CD14-positive monocyte (primary cell): ENCODE data around the gene MEA1. TPM values are rescaled to one million over a fixed set of nuclear protein-coding genes. Genes with fewer than 3 reads are reported as not detected.

Source experiments
- DNase-seq, 3 donors: peaks; one replicate each; pipeline ENCODE4 v3.0.0-alpha.2; 2011 to 2022
- H2AFZ ChIP-seq: 2 replicates; pipeline ENCODE4 v1.6.0; 2012; ENCODE audit warnings: mild to moderate bottlenecking, low read depth, low read length, inconsistent platforms; ENCODE audit not compliant: insufficient read depth, poor library complexity, severe bottlenecking
- H3K27ac ChIP-seq, 2 donors: 1 replicate in 1 of 2; 2 replicates in 1 of 2; pipeline ENCODE4 v1.5.1; 2012 to 2013; ENCODE audit warnings: low read length in 2 of 2, control low read depth in 1 of 2, inconsistent platforms in 1 of 2, low read depth in 1 of 2, mild to moderate bottlenecking in 1 of 2
- H3K27me3 ChIP-seq, 2 donors: one replicate each; pipeline versions ENCODE4 v1.6.0 to v1.6.1; 2011 to 2013; ENCODE audit warnings: low read length in 2 of 2; ENCODE audit not compliant: control insufficient read depth in 2 of 2, insufficient read depth in 2 of 2
- H3K36me3 ChIP-seq, 2 donors: replicated peaks in 1 of 2; 1 replicate in 1 of 2; 2 replicates in 1 of 2; pipeline versions ENCODE4 v1.5.1 to v1.6.1; 2012 to 2013; ENCODE audit warnings: low read length in 2 of 2, control low read depth in 1 of 2, inconsistent platforms in 1 of 2, mild to moderate bottlenecking in 1 of 2; ENCODE audit not compliant: insufficient read depth in 2 of 2, control insufficient read depth in 1 of 2
- H3K4me1 ChIP-seq, 2 donors: 1 replicate in 1 of 2; 2 replicates in 1 of 2; pipeline versions ENCODE4 v1.5.1 to v1.6.1; 2012 to 2013; ENCODE audit warnings: low read length in 2 of 2, control low read depth in 1 of 2, inconsistent platforms in 1 of 2, mild to moderate bottlenecking in 1 of 2, moderate library complexity in 1 of 2; ENCODE audit not compliant: insufficient read depth in 2 of 2, control insufficient read depth in 1 of 2
- H3K4me2 ChIP-seq: replicated peaks from 2 replicates; pipeline ENCODE3; 2012; ENCODE audit warnings: low read length, moderate library complexity, mild to moderate bottlenecking; ENCODE audit not compliant: poor library complexity, severe bottlenecking; ENCODE audit errors: extremely low read depth
- H3K4me3 ChIP-seq, 3 experiments: fragments of 200-600 bp in 1 of 3; sonication (generic) in 1 of 3; replicated peaks in 1 of 3; 1 replicate in 2 of 3; 2 replicates in 1 of 3; pipeline ENCODE4 v1.5.1; 2011 to 2013; ENCODE audit warnings: low read length in 3 of 3, mild to moderate bottlenecking in 3 of 3, control low read depth in 2 of 3, low read depth in 2 of 3, inconsistent platforms in 1 of 3, moderate library complexity in 1 of 3
- H3K79me2 ChIP-seq: 2 replicates; pipeline ENCODE4 v1.6.0; 2012; ENCODE audit warnings: mild to moderate bottlenecking, control low read depth, inconsistent platforms, low read length, moderate library complexity; ENCODE audit not compliant: insufficient read depth
- H3K9ac ChIP-seq: 2 replicates; pipeline ENCODE4 v1.6.0; 2017; ENCODE audit warnings: low read length, mild to moderate bottlenecking; ENCODE audit not compliant: insufficient read depth, poor library complexity, severe bottlenecking
- H3K9me3 ChIP-seq, 2 donors: replicated peaks in 1 of 2; 1 replicate in 1 of 2; 2 replicates in 1 of 2; pipeline versions ENCODE4 v1.5.1 to v1.6.1; 2012 to 2013; ENCODE audit warnings: low read length in 2 of 2, control low read depth in 1 of 2; ENCODE audit not compliant: control insufficient read depth in 1 of 2, insufficient read depth in 1 of 2
- H4K20me1 ChIP-seq: 2 replicates; pipeline ENCODE4 v1.6.0; 2012; ENCODE audit warnings: mild to moderate bottlenecking, low read length, control low read depth, moderate library complexity; ENCODE audit not compliant: insufficient read depth
- H3K27ac Mint-ChIP-seq, 7 donors: one replicate each; pipeline ENCODE4 v1.8.0; 2020; ENCODE audit warnings: mild to moderate bottlenecking in 7 of 7, mixed read lengths in 7 of 7, moderate library complexity in 6 of 7, inconsistent platforms in 2 of 7
- H3K27me3 Mint-ChIP-seq, 3 donors: one replicate each; pipeline ENCODE4 v1.8.0; 2021 to 2022; ENCODE audit warnings: low read depth in 3 of 3, mild to moderate bottlenecking in 3 of 3, mixed read lengths in 3 of 3, moderate library complexity in 3 of 3, inconsistent platforms in 1 of 3
- H3K36me3 Mint-ChIP-seq, 2 donors: one replicate each; pipeline ENCODE4 v1.8.0; 2020; ENCODE audit warnings: mixed read lengths in 2 of 2, inconsistent platforms in 1 of 2, mild to moderate bottlenecking in 1 of 2
- H3K4me1 Mint-ChIP-seq: one replicate; pipeline ENCODE4 v1.8.0; 2020; ENCODE audit warnings: mild to moderate bottlenecking, mixed read lengths
- H3K4me3 Mint-ChIP-seq, 2 donors: one replicate each; pipeline ENCODE4 v1.8.0; 2020; ENCODE audit warnings: mild to moderate bottlenecking in 2 of 2, mixed read lengths in 2 of 2, moderate library complexity in 1 of 2
- H3K9me3 Mint-ChIP-seq, 7 donors: one replicate each; pipeline ENCODE4 v1.8.0; 2020 to 2022; ENCODE audit warnings: mixed read lengths in 7 of 7, mild to moderate bottlenecking in 6 of 7, moderate library complexity in 6 of 7, inconsistent platforms in 2 of 7
- WGBS: methylation state at CpG from one replicate; pipeline ENCODE4 v1.1.5; 2013; ENCODE audit warnings: missing lambda C conversion rate; ENCODE audit not compliant: insufficient coverage; 5-methylcytosine and 5-hydroxymethylcytosine counted together
- intact Hi-C, 2 donors: fragments of 100-400 bp; cut with micrococcal nuclease; formaldehyde crosslinking; loops; one replicate each; pipeline versions ENCODE4 v1.15.0 to v1.15.1; 2023
- polyA minus RNA-seq: library from RNA; depleted of rRNA, polyadenylated mRNA; stranded (reverse); fragments of >200 nt; gene quantifications from 2 replicates; pipeline ENCODE4 v1.2.3, GENCODE V29; 2012
- polyA plus RNA-seq, 3 donors: library from polyadenylated mRNA; depleted of rRNA in 1 of 3; unstranded in 2 of 3; stranded (reverse) in 1 of 3; fragments of 300-500 nt in 2 of 3; fragments of >200 nt in 1 of 3; fragmentation: Illumina TruSeq in 2 of 3; gene quantifications; 1 replicate in 2 of 3; 2 replicates in 1 of 3; pipeline ENCODE4 v1.2.3, GENCODE V29; 2012 to 2021
- total RNA-seq, 12 experiments: library from RNA in 1 of 12; stranded (reverse) in 1 of 12; fragments of 120-200 nt in 1 of 12; gene quantifications; one replicate each; pipeline ENCODE4 v1.2.4 and lab custom pipeline; 2013 to 2026; ENCODE audit warnings: mixed read lengths in 6 of 12, inconsistent platforms in 1 of 12
- TF ChIP-seq, protein P1 (sequence below): fragments of 200-600 bp; IDR thresholded peaks from one replicate; pipeline ENCODE4 v1.8.0; 2022; ENCODE audit warnings: antibody characterized with exemption, mild to moderate bottlenecking

Gene MEA1
- 62.0 TPM for total RNA-seq (2013)
- polyA plus RNA-seq = 10 to 100 TPM; 31.0 to 59.6 (median 58.8) TPM
- 18.4 and 33.1 TPM in 2 replicates for polyA minus RNA-seq
- total RNA-seq (lab: John Stamatoyannopoulos, UW) = 4.9 to 19.4 (median 11.3) reads per million in 11 experiments

DNA sequence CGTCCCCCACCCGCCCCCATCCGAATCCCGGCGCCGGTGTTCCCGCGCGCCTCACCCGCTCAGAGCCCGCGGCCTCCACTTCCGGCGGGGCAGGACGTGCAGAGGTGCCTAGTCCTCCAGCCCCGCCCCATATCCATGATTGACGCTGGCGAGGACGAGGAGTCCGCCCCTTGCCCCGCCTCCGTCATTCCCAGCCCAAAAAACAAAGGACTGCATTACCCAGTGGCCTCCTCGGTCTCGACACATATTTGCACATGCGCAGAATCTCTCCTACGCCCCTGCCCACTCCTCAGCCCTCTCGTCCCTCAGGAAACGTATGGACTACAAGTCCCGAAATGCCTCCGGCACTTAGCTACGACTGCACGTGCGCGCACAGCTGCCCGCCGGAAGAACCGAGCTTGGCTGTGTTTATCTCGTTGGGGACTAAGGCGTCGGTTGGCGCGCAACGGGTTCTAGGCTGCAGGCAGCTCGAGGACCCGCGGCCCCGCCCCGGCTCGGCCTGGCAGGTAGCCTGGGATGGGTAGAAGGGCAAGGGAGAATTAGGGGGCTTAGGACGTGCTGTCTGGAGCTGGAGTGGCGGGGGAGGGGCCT lies at the start of gene MEA1, which contains the start of gene KLHDC3:
TSS of gene MEA1 (minus strand) at position 104 of the 591 bp plus-strand sequence. CDS start 133 bp downstream, outside the sequence.
TSS of gene KLHDC3 (plus strand) at position 407 of the 591 bp plus-strand sequence. CDS start 2,944 bp downstream, outside the sequence.
- Mint-ChIP-seq H3K4me1 (peaks cover 39% of the 10 kb centered on the region), H3K36me3 (peaks cover 47 to 53% of the 10 kb centered on the region in 2 donors), H3K27me3 (peaks cover 0 to 3% (median 3%) of the 10 kb centered on the region in 3 donors), H3K9me3 (no peaks in the 10 kb centered on the region), H3K4me3 (peak within 1 kb of the TSS; percentile 91 to 98), H3K27ac (peak within 1 kb of the TSS; percentile 80 to 95 (median 91))
- Histone ChIP-seq H2AFZ (peak within 1 kb of the TSS; percentile 92), H4K20me1 (peaks cover 44% of the 10 kb centered on the region), H3K36me3 (peaks cover 54 to 55% of the 10 kb centered on the region in 2 donors), H3K27ac (peak within 1 kb of the TSS in 1 of 2 donors; percentile 71), H3K4me3 (peak within 1 kb of the TSS; percentile 69 to 96 (median 73)), H3K9me3 (no peaks in the 10 kb centered on the region), H3K4me2 (peak within 1 kb of the TSS; percentile 96), H3K9ac (peak within 1 kb of the TSS; percentile 71), H3K4me1 (peaks cover 38 to 41% of the 10 kb centered on the region in 2 donors), H3K79me2 (peaks cover 59% of the 10 kb centered on the region), H3K27me3 (no peaks in the 10 kb centered on the region)
- intact Hi-C loops = loop anchor here (2.0 to 10.0 kb wide), 4 partner anchors 37 to 501 kb away; partner anchors contain the start of genes KLC4 (in 2 of the 2), MRPL2 (in 2 of the 2), PEX6 (in 2 of the 2) and LRRC73 (in 1 of the 2)
- under 1% methylated on average over 47 of the region's 51 CpGs for WGBS
- TF ChIP-seq, protein P1, sequence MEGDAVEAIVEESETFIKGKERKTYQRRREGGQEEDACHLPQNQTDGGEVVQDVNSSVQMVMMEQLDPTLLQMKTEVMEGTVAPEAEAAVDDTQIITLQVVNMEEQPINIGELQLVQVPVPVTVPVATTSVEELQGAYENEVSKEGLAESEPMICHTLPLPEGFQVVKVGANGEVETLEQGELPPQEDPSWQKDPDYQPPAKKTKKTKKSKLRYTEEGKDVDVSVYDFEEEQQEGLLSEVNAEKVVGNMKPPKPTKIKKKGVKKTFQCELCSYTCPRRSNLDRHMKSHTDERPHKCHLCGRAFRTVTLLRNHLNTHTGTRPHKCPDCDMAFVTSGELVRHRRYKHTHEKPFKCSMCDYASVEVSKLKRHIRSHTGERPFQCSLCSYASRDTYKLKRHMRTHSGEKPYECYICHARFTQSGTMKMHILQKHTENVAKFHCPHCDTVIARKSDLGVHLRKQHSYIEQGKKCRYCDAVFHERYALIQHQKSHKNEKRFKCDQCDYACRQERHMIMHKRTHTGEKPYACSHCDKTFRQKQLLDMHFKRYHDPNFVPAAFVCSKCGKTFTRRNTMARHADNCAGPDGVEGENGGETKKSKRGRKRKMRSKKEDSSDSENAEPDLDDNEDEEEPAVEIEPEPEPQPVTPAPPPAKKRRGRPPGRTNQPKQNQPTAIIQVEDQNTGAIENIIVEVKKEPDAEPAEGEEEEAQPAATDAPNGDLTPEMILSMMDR = no peak
- DNase-seq = peak; percentile 99

- H3K27ac Mint-ChIP-seq = no peak overlapping the region
- no peak overlapping the region for H3K4me3 ChIP-seq
- DNase-seq = no peak
- TF ChIP-seq, protein P1 = no peak
- no peak overlapping the region for H3K4me2 ChIP-seq
- peaks cover 15 to 18% of the 10 kb centered on the region in 2 donors for H3K36me3 Mint-ChIP-seq
- no peaks in the 10 kb centered on the region for H3K9me3 Mint-ChIP-seq
- peaks cover 4 to 16% of the 10 kb centered on the region in 2 donors for H3K36me3 ChIP-seq
- peaks cover 14 to 22% of the 10 kb centered on the region in 2 donors for H3K4me1 ChIP-seq
- no peak overlapping the region for H3K9ac ChIP-seq
- H4K20me1 ChIP-seq = no peaks in the 10 kb centered on the region
- no peaks in the 10 kb centered on the region for H3K27me3 Mint-ChIP-seq
- intact Hi-C loops = no loop called here
- H3K27me3 ChIP-seq = no peaks in the 10 kb centered on the region
- H3K27ac ChIP-seq = no peak overlapping the region
- peaks cover 14% of the 10 kb centered on the region for H3K79me2 ChIP-seq
- no peak overlapping the region for H2AFZ ChIP-seq
- peaks cover 25% of the 10 kb centered on the region for H3K4me1 Mint-ChIP-seq
- H3K4me3 Mint-ChIP-seq = no peak overlapping the region
- 97% methylated on average over 7 of the region's 12 CpGs for WGBS
- H3K9me3 ChIP-seq = no peaks in the 10 kb centered on the region
Measured at GRCh38 chr6:43062818-43063217, 49.1 kb upstream of the MEA1 start.
